HG02884 (cell line): Measurements from ENCODE around the gene CAP2.

ENCODE experiments used
- ATAC-seq: cut with Tn5 transposase; IDR thresholded peaks from one replicate; pipeline ENCODE4 v1.9.1; 2021; ENCODE audit warnings: mild to moderate bottlenecking, moderate library complexity; ENCODE audit not compliant: unreplicated experiment

Gene CAP2

DNA sequence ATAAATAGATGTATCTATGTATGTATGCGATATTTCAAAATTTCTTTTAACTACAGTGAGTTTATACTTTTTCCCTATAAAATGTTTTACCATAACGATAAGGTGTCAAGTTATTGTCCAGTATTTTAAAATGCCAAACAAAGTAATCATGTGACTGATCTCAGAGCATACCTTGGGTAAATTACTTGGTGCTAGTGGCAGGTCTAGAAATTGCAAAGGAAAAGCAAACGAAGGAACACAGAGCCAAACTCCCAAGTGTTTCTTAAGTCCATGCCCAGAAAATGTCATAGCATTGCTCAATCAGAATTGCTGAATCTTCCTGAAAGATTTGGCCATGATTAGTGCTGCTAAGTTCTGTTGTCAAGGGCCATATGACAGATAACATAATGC lies 77.5 kb downstream of the CAP2 start:
- no peak for ATAC-seq

DNA sequence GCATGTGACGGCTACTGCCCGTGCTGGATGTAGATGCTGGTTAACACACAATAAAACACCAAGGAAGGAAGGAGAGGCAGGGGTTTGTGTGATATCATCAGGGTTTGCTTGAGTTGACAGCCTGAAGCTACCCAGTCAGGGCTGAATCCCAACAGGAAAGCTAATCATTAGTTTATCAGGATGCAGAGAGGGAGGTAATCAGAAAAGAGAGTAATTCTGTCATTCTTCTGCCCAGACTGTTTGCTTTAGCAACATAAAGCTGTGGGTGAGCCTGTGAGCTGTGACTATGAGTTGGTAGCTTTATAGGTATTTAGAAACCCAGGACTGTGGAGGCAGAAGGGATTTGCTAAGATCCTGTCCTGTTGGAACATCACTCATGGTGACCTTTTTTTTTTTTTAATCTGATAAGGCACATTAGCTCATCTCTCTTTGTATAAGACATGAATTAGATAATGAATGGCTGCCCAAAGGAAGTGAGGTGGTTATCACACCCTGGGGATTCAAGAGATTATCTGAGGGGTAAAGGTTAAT lies 79.3 kb downstream of the CAP2 start:
- ATAC-seq, result no peak

DNA sequence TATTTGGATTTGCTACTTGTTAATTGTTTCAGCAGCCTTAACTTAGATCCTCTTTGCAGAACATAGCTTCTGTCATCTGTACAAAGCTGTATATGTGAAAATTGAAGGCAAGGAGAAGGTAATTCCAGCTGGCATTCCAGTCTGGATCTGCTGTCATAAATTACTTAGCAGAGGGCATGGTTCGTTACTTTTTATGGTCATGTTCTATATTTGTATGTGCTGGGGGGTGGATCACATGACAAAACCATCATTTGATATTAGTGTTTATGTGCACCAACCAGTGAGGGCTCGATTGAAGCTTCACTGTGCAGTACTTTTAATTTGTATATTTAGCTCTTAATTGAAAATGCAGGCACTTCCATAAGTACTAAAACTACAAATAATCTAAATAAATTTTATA lies 80.2 kb downstream of the CAP2 start:
- ATAC-seq, result no peak

DNA sequence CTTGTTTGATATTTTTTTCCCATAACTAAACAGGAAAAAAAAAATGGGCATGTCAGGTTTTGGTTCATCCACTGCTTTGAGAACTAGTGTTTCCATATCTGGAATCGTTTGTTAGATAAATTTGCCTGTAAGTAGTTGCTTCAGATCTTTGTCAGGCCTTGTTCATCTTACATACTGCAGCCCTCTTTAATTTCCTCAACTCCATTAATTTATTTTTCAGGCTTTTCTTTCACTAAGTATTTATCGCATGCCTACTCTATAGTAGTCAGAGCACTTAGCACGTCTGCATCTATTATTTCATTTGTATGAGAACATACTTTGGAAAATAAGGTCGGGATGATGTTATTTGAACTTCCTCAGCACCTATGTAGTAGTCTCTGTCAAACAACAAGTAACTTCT lies 80.9 kb downstream of the CAP2 start:
- no peak for ATAC-seq

DNA sequence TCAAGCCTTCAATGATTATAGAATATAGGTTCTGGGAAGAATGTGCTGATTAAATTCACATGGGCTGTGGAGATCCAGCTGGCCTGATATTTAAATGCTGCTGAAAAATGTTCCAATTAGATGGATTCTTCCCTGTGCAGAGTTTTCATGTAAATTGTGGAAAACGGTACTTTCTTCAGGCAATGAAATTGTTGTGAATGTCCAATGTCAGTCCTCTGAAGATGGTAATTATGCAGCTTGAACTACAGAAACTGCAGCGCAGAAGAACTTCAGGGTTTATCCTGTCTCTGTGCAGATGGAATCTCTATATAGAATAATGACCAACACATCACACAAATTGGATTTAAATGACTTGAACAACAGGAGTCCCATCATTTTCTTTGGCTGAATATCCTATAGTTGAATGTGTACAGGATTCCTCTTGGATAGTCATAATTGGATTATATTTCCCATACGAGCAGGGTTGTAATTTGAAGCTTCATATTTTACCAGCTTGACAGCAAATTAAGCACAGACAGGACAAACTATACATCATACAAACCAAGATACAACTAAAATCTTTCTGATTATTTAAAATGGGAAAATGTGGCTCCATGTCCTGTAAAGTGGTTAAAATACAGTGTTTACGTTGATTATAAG lies 82.3 kb downstream of the CAP2 start:
- ATAC-seq, result no peak

DNA sequence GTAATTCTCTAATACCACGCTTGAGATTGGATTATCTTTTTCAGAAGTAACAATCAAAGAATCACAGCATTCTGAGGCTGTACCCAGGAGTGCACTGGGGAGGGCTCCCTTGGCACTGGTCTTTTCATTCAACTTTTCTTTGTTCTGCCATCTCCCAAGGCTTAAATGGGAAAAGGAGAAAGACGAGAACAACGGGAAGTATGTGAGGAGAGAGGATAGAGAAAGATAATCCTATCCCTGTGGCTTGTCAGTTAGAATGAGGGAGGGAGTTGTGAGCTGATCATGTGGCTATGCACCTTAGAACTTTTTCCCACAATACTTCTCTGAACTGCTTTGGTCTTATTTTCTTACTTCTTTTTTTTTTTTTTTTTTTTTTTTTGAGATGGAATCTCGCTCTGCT lies 83.1 kb downstream of the CAP2 start:
- no peak for ATAC-seq

DNA sequence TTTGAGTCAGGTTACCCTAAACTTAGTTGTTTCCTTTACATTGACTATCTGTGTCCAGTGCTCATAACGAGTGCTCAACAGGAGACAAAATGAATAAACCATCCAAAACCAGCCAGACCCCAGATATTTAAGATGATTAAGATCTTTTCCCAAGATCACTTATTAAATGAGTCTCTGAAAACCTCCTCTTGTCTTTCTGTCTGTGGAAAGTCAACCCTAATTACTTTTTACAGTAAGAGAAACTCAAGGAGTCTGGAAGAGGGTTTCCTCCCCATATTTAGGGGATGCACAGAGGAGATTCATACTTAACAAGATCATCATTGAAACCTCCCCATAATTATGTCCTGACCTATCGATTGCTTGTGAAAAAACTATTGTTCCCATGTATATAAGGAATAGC lies 84.0 kb downstream of the CAP2 start:
- no peak for ATAC-seq

DNA sequence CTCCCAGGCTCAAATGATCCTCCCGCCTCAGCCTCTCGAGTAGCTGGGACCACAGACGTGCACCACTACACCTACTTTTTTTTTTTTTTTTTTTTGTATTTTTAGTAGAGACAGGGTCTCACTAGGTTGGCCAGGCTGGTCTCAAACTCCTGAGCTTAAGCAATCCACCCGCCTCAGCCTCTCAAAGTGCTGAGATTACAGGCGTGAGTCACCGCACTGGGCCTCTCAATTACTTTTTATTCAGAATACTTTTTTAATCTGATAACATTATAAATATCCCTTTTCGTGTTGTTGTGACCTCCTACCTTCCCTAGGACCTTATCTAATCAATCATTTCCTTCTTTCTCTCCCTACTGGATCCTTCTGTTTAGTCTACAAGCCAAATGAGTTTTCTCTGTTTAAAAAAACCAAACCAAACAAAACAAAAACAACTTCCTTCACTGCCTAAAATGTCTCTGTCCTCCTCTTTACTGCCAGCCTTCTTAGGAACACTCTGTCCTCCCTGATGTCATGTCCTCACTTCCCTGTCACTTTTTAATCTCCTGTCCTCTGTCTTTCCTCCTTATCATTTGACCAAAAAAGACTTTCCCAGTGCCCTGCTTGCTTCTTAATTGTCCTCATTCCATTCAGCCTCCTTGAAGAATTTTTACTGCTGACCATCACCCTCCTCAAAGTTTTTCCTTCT lies 85.0 kb downstream of the CAP2 start:
- no peak for ATAC-seq

DNA sequence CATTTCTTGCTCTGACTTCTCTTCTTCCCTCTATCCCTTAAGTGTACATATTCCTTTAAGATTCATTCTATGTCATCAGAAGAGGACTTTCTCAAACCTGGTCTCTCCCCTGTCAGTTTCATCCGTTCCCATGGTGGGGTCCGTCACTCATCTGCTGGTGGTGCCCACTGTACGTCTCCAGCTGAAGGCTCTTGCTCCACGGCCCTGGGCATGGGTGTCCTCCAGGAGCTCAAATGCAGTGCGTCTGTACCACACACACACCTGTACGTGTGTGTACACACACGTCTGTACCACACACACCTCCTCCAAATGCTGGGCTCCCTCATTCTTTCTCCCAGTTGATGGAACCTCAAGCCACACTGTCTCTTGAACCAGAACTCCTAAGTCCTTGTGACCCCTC lies 85.6 kb downstream of the CAP2 start:
- no peak for ATAC-seq

DNA sequence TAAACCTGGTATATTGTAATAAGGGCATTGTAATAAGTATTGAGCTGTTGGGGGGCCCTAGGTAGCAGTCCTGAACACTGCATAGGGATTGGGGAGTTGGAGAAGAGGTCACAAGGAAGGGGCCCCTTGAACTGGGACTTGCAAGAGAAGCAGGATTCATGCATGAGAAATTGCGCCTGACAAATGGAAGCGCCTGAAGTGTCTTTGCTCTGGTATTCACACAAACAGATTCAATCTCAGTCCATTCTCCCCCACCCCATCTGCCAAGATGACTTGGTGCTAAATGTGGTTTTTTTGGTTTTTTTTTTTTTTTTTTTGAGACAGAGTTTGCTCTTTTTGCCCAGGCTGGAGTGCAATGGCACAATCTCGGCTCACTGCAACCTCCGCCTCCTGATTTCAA lies 87.1 kb downstream of the CAP2 start:
- no peak for ATAC-seq

DNA sequence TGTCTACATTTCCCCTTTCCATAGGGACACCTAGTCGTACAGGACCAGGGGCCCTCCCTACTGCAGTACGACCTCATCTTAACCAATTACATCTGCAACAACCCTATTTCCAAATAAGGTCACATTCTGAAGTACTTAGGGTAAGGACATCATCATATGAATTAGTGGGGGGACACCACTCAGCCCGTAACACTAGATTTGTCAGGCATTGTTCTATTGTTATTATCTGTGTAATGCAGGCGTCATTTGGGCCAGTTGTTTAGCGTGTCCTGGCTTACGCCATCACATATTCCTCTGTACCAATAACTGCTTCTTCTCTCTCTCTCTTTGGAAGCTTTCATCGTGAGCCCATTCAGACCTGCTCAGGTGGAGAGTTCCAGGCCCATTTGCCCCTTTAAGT lies 89.3 kb downstream of the CAP2 start:
- no peak for ATAC-seq

DNA sequence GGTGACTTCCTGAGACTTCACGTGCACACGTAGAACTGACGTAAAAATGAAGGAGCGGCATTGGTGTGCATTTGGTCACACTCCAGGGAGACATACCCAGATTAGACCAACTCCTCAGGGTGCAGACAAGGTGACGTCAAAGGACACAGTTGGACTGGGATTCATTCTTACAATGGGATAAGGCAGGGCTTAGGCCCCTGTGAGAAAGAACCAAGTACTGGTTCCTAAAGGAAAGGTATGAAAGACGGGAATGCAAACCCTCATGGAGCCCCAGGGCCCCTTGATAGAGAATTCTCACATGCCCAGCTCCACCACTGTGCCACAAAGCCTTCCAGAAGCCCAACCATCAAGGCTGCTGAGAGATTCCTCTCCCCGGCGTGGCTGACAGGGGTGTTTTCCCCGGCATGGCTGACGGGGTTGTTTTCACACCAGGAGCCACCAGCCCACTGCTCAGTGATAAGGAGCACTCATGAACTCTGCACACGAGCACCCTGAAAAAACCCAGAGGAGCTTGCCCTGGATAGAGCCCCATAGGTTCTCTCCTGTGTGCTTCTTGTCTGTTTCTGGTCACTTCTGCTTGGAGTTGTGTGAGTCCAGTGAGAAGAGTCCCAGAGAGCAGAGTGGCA lies 90.1 kb downstream of the CAP2 start:
- no peak for ATAC-seq

DNA sequence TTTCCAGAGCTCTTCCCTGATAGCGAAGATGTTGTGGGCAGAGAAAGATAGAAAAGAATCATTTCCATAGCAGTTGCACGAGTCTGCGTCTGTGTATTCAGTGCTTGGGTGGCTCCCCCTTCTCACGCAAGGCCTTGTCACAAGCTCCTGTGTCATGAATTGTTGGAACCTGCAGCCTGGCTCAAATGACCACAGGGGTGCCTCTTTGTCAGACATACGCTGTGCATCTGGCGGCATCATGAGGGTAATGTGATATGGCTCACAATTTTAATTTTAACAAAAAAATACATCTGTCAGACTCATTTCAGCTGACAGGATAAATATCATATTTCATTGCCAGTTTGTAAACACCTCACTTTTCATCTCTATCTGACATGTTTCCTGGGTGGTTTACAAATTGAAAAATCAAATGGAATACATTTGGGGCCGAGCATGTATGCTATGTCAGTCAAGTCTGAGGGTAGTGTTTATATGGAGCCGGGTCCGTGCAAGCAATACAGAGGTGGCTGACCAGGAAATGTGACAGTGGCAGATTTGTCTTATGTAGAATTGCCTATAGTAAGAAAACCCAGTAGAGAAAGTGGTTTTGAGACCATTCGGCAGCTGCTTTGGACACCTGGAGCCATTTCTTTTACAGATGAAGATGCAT lies 90.9 kb downstream of the CAP2 start:
- no peak for ATAC-seq

DNA sequence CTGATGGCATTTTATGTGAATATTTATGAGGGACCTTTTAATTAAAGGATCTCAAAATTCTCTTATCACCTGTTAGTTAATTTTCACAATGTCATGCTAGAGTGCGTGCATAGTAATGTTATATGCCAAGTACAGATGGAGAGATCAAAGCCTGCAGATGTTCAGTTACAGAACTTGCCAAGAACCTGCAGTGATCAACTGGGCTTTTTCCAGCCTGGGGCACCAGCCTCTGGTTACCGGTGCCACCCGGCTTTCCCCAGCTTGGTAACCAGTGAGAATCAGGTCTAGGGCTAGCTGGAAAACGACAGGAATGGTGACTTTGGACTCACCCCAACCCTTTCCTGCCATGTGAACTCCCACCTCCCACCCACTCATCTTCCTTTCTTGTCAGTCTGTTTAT lies 91.8 kb downstream of the CAP2 start:
- ATAC-seq, result no peak

DNA sequence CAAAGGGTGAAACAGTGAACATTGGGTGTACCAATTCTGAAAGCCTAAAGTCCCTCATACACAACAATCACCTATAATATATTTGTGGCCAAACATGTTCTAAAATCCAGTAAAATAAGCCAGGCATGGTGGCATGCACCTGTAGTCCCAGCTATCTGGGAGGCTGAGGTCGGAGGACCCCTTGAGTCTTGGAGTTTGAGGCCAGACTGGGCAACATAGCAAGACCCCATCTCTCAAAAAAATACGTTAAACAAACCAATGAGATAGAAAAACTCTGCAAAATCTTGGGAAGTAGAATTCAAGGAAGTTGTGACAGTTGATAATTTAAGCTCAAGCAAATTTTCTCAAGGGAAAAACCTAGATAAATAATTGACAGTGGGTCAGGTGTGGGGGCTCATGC lies 92.6 kb downstream of the CAP2 start:
- no peak for ATAC-seq

DNA sequence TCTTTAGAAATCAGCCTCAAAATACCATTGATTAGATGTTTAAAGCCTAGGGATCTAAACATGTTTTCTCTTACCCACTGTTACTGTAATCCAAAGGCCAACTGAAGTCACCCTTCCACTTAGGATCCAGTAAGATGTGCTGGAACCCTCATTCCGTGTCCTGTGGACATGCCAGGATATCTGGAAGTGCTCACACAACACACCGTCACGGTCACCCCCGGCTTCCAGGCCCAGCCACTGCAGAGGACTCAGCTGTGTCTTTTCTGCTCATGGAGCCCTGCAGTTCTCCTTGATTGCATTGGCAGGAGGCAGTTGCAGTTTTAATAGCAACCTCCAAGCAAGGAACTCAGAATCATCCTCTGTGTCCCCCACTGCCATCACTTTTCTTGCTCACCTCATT lies 93.3 kb downstream of the CAP2 start:
- ATAC-seq, result no peak

DNA sequence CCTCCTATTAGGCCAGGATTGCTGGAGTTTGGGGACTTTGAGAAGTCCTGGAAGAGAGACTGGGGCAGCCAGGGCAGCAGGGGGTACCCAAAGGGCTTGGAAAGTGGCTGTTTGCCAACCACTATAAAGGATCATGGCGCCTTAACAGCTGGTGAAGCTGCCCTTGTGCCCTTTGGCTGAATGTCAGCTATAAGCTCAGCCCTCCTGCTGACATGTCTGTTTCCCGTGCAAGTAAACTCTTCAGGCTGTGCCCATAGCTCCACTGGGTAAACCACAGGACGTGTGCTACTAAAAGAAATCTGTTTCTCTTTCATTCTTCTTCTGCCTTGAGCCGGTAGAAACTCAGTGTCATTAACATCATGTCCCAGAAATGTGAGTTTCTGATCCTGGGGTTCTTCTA lies 97.3 kb downstream of the CAP2 start:
- ATAC-seq, result no peak

DNA sequence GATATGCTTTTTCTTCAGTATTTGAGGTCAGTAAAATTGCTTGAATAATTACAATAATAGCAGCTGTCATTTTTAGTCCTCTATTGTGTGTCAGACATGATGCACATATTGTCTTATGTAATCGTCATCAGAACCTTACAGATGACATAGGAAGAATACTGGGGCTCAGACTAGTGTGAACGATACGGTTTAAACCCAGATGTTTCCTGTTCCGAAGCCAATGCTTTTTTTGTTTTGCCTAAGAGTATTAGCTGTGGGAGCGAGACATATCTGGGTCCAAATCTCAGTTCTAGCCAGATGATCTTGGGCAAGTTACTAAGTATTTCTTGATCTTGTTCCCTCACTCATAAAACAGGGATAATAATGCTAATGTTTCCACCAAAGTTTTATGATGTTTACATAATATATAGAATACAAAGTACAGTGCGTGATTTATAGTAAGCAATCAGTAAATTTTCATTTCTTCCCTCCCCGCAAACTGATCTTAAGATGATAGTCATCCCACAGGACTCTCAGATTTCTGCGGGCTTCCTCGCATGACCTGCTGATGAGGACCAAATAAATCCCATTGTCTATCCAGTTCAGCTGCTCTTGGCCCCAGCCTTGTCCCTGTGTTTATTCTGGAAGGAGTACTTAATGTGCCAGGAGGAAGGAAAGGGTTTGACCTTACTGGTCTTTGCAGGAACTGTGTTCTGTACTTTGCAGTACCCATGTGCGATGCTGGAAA lies 98.2 kb downstream of the CAP2 start:
- no peak for ATAC-seq

DNA sequence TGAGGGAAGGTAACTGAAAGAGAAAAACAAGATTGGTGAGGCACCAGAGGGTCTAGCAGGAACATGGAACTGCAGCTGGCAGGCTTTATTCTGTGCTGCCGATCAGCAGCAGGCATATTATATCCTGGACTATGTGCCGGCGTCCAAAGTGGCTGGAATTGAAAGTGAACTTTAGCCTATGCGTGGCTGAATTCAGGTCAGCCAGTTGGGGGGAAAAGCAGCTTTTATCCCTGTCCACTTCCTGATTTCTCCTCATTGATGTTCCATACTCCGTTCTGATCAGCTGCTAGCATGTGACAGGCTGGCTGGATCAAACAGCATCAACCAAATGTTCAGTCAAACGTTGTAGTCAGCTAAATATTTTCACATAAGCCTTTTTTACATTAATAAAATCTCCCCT lies 99.0 kb downstream of the CAP2 start:
- no peak for ATAC-seq

DNA sequence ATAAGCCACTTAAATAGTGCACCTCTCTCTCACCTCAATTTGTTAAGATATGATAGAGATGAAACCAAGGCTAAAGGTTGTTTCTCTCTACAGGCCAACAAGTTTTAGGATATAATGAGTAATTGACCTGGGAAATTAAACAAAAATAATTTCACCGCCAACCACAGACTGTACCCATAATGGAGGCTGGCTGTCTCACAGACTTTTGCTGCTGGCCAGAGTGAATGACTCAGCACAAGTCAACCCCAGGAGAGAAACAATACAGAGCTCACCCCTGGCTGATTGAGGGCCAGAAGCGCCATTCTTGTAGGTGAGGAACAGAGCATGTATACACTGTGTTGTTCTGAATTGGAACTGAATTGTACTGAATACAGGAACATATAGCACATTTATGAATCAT lies 99.9 kb downstream of the CAP2 start:
- ATAC-seq, result no peak

DNA sequence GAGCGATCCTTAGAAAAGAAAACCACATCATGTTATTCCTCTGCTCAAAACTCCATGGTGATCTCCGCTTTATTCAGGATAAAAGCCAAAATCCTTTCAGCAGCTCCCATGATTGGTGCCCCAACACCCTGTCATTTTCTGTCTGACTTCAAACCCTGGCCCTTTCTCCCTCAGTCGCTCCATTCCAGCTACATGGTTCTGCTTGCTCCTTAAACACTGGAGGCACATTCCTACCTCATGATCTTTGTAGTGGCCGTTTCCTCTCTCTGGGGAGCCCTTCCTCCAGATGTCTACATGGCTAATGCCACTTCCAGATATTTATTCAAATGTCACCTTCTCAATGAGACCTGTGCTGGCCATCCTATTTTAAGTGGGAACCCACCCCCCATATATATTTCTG lies 100.8 kb downstream of the CAP2 start:
- no peak for ATAC-seq
